ENCODE results near the gene HTR7. TPM values are rescaled to one million over a fixed set of nuclear protein-coding genes. Genes with fewer than 3 reads are reported as not detected.

Gene HTR7
- total and polyA plus RNA-seq, 9 of the 15 experiments (the other 6 are each of a cell fraction or from before 2014, with no cell fraction given), result 0.07 to 0.33 (median 0.18) TPM

GRCh38 chr10:90801608-90802007, 56.2 kb downstream of the HTR7 start:
- BruUV-seq (replicated peaks), result no TSS peak
- Histone ChIP-seq H3K27me3 (ENCODE audit: control insufficient read depth in 2 of 2, insufficient read depth in 2 of 2, low read length in 2 of 2) (no peaks in the 10 kb centered on the region), H3K4me3 (no peak overlapping the region), H3K36me3 (ENCODE audit: control insufficient read depth, insufficient read depth, low read length) (no peaks in the 10 kb centered on the region), H2AFZ (ENCODE audit: low read depth, low read length) (no peak overlapping the region), H3K4me1 (replicated peaks in 1 of 2; ENCODE audit: control insufficient read depth in 2 of 2, insufficient read depth in 2 of 2, low read length in 2 of 2) (peaks cover 0 to 7% of the 10 kb centered on the region in 2 experiments; a peak in 3 of 5 replicates), H3K79me2 (ENCODE audit: control insufficient read depth, insufficient read depth, low read length) (no peaks in the 10 kb centered on the region), H3K9me3 (replicated peaks; ENCODE audit: control insufficient read depth, insufficient read depth, low read depth, low read length) (no peaks in the 10 kb centered on the region), H3K9ac (ENCODE audit: insufficient read depth in 1 of 2, low read depth in 2 of 2, low read length in 2 of 2) (no peak overlapping the region), H3K9me1 (ENCODE audit: control insufficient read depth, insufficient read depth, low read length) (no peaks in the 10 kb centered on the region), H3K4me2 (ENCODE audit: insufficient read depth, low read length) (no peak overlapping the region), H4K20me1 (replicated peaks; ENCODE audit: control insufficient read depth, insufficient read depth, low read length) (no peaks in the 10 kb centered on the region), H3K27ac (ENCODE audit: extremely low read depth, low read depth, low read length) (no peak overlapping the region)
- WGBS (ENCODE audit: insufficient coverage, low coverage, missing lambda C conversion rate), result 0% methylated on average over 1 of the region's 1 CpG
- in situ Hi-C loops (cut with MboI), result no loop called here
- ChIA-PET POLR2A (interaction anchor here (0.6 kb wide), 1 partner anchor 976 kb away, joined by 3 read pairs; no protein-coding TSS in a partner anchor), CTCF (ENCODE audit: low intra/inter-chr PET ratio) (no interaction called here)
- ATAC-seq, result no peak
- no peak for FAIRE-seq
- TF ChIP-seq CBFA2T2 (conservative IDR thresholded peaks at IDR 0.05) (peak; percentile 28; the same call in 1 of the 2 replicates), KDM1A (IDR thresholded peaks at IDR 0.05) (peak; percentile 54 to 57; a peak in 3 of 4 replicates), TEAD4 (IDR thresholded peaks at IDR 0.05; ENCODE audit: low read length) (0 out of 2 replicates have a peak, but pooled peaks have one; percentile 23), TEAD4 (CRISPR knock-in tag; IDR thresholded peaks at IDR 0.05; ENCODE audit: borderline replicate concordance) (no peak), CBFA2T3 (IDR thresholded peaks at IDR 0.05) (peak; percentile 63), TAL1 (IDR thresholded peaks at IDR 0.05) (0 out of 2 replicates have a peak, but pooled peaks have one; percentile 8), ZC3H11A (IDR thresholded peaks at IDR 0.05; ENCODE audit: low read depth, low read length) (no peak)
- intact Hi-C loops (cut with micrococcal nuclease), result no loop called here
- DNase-seq (ENCODE audit: extremely low read depth in 1 of 4, low spot score in 3 of 4), result no peak

Measured in K562 (cell line).